Parathyroid adenoma (tissue), 2 donors: ENCODE results near the gene GRAMD2B.

Source experiments
- H2AFZ ChIP-seq: fragments of 300-600 bp; sonication (generic); one replicate; pipeline ENCODE4 v1.7.0; 2017; ENCODE audit warnings: antibody characterized with exemption, mild to moderate bottlenecking
- H3K27ac ChIP-seq: fragments of 300-600 bp; sonication (generic); one replicate; pipeline ENCODE4 v1.7.0; 2017
- H3K27me3 ChIP-seq: fragments of 300-600 bp; sonication (generic); one replicate; pipeline ENCODE4 v1.7.0; 2017; ENCODE audit warnings: low read length; ENCODE audit not compliant: control insufficient read depth, insufficient read depth
- H3K36me3 ChIP-seq: fragments of 300-600 bp; sonication (generic); one replicate; pipeline ENCODE4 v1.7.0; 2017; ENCODE audit warnings: low read length; ENCODE audit not compliant: control insufficient read depth, insufficient read depth
- H3K4me1 ChIP-seq: fragments of 300-600 bp; sonication (generic); one replicate; pipeline ENCODE4 v1.7.0; 2017; ENCODE audit warnings: control low read depth
- H3K4me2 ChIP-seq: fragments of 300-600 bp; sonication (generic); one replicate; pipeline ENCODE4 v1.7.0; 2017; ENCODE audit warnings: low read length
- H3K4me3 ChIP-seq: fragments of 300-600 bp; sonication (generic); one replicate; pipeline ENCODE4 v1.7.0; 2017; ENCODE audit warnings: low read depth, low read length
- H3K79me2 ChIP-seq: fragments of 300-600 bp; sonication (generic); one replicate; pipeline ENCODE4 v1.7.0; 2017; ENCODE audit warnings: control low read depth
- H3K9ac ChIP-seq: fragments of 300-600 bp; sonication (generic); one replicate; pipeline ENCODE4 v1.7.0; 2017; ENCODE audit warnings: mild to moderate bottlenecking
- H3K9me3 ChIP-seq: fragments of 300-600 bp; sonication (generic); one replicate; pipeline ENCODE4 v1.7.0; 2017; ENCODE audit warnings: low read length; ENCODE audit not compliant: control insufficient read depth
- CTCF ChIP-seq: fragments of 300-600 bp; sonication (generic); IDR thresholded peaks from one replicate; pipeline ENCODE4 v1.7.0; 2017; ENCODE audit warnings: antibody characterized with exemption, mild to moderate bottlenecking
- donor health status: primary hyperparathyroidism.

Gene GRAMD2B

DNA sequence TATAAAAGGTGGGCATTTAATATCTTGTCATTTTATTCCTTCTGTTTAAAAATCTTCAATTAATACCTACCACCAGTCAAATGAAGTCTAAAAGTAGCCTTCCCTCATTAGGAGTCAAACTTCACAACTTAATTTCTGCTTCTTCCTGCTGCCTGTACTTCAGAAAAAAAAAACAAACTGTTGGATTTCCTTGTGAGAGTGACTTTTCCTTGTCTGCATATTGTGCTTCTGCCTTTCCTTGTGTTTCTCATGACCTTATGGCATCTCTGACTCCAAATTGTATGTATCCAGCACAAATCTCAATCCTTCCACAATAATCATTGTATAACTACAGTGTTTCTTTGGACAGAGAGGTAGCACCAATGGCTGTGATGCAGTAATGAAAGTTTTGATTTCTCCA is 32.1 kb downstream of the GRAMD2B start:
- Histone ChIP-seq H3K9me3 (no peaks in the 10 kb centered on the region), H3K4me1 (no peaks in the 10 kb centered on the region), H3K79me2 (no peaks in the 10 kb centered on the region), H3K4me2 (no peak overlapping the region), H3K27ac (no peak overlapping the region), H3K4me3 (no peak overlapping the region), H2AFZ (no peak overlapping the region), H3K36me3 (no peaks in the 10 kb centered on the region), H3K27me3 (no peaks in the 10 kb centered on the region), H3K9ac (no peak overlapping the region)
- no peak for TF ChIP-seq CTCF

- Histone ChIP-seq H3K4me1 (no peaks in the 10 kb centered on the region), H3K4me2 (no peak overlapping the region), H3K27me3 (no peaks in the 10 kb centered on the region), H3K9me3 (no peaks in the 10 kb centered on the region), H3K4me3 (no peak overlapping the region), H3K36me3 (no peaks in the 10 kb centered on the region), H2AFZ (no peak overlapping the region), H3K9ac (no peak overlapping the region), H3K27ac (no peak overlapping the region), H3K79me2 (no peaks in the 10 kb centered on the region)
- TF ChIP-seq CTCF, result no peak
These were observed 32.5 kb downstream of the GRAMD2B start for GRCh38 chr5:126455728-126456127.

GRCh38 chr5:126456217-126456820 is 33.1 kb downstream of the GRAMD2B start:
- H2AFZ ChIP-seq, result no peak overlapping the region
- no peak for TF ChIP-seq CTCF

DNA sequence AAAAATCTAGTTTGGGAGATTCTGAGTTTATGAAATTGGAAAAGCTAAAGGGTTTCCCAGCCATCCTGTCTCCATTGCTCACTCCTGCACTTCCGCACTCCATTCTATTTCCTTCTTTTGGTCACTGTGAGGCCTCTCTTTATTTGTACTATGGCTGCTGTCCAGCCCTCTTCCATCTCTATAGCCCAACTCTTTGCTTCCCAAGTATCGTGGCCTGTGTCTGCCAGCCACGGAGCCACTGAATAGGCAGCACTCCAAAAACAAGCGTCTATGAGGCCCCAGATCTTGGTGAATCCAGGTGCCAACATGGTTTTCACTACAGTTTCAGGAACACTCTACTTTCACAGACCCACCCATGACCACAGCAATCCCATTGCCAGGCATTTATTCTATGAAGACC is 37.2 kb downstream of the GRAMD2B start:
- Histone ChIP-seq H3K4me1 (no peaks in the 10 kb centered on the region), H3K4me3 (no peak overlapping the region), H3K79me2 (no peaks in the 10 kb centered on the region), H3K4me2 (no peak overlapping the region), H3K9me3 (no peaks in the 10 kb centered on the region), H3K27me3 (no peaks in the 10 kb centered on the region), H2AFZ (no peak overlapping the region), H3K27ac (no peak overlapping the region), H3K36me3 (no peaks in the 10 kb centered on the region), H3K9ac (no peak overlapping the region)
- no peak for TF ChIP-seq CTCF

More at GRCh38 chr5:126456217-126456820, 33.1 kb downstream of the GRAMD2B start:
- no peak overlapping the region for H3K9ac ChIP-seq
- H3K79me2 ChIP-seq, result no peaks in the 10 kb centered on the region
- no peaks in the 10 kb centered on the region for H3K27me3 ChIP-seq
- no peak overlapping the region for H3K27ac ChIP-seq
- H3K4me2 ChIP-seq, result no peak overlapping the region
- H3K4me3 ChIP-seq, result no peak overlapping the region
- H3K36me3 ChIP-seq, result no peaks in the 10 kb centered on the region
- H3K4me1 ChIP-seq, result no peaks in the 10 kb centered on the region
- H3K9me3 ChIP-seq, result no peaks in the 10 kb centered on the region

DNA sequence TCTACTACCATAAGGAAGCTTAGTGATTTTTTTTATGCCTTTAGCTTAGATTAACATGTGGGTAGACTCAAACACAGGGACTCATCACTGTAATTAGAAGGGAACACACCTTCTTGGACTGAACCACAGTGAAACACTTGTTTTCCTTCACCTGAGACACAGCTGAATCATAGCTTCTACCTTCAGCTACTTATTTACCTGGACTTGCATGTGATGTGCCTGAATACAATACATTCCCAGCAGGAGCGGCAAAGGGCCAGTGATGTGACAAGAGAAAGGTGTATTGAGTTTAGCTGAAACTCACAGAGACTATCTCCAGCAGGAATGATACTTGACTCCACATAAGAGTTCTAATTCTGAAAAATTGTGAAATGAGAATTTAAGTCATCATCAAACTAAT is 37.8 kb downstream of the GRAMD2B start:
- no peak overlapping the region for H3K4me2 ChIP-seq
- no peak overlapping the region for H3K4me3 ChIP-seq
- H3K9ac ChIP-seq, result no peak overlapping the region
- H3K4me1 ChIP-seq, result no peaks in the 10 kb centered on the region
- no peak overlapping the region for H2AFZ ChIP-seq
- no peak overlapping the region for H3K27ac ChIP-seq
- no peaks in the 10 kb centered on the region for H3K9me3 ChIP-seq
- no peaks in the 10 kb centered on the region for H3K79me2 ChIP-seq
- no peaks in the 10 kb centered on the region for H3K27me3 ChIP-seq
- no peaks in the 10 kb centered on the region for H3K36me3 ChIP-seq
- TF ChIP-seq CTCF, result no peak
